GM21515 (cell line): ENCODE results near the gene GCC2.
"Not testable (repeated sequence)": the region's sequence is repeated elsewhere in the genome, so short reads cannot be mapped to it uniquely, and the experiment has no call there.

Experiments
- ATAC-seq: cut with Tn5 transposase; IDR thresholded peaks from one replicate; pipeline ENCODE4 v1.9.1; 2021; ENCODE audit not compliant: unreplicated experiment

Gene GCC2

GRCh38 chr2:108448678-108449409 is at the start of gene GCC2:
Gene GCC2 (plus strand): TSS chr2:108449206. CDS start chr2:108449275, 69 bp downstream.
- peak; percentile 100 for ATAC-seq

GRCh38 chr2:108399479-108399878 is 49.5 kb upstream of the GCC2 start:
- ATAC-seq = no peak

DNA sequence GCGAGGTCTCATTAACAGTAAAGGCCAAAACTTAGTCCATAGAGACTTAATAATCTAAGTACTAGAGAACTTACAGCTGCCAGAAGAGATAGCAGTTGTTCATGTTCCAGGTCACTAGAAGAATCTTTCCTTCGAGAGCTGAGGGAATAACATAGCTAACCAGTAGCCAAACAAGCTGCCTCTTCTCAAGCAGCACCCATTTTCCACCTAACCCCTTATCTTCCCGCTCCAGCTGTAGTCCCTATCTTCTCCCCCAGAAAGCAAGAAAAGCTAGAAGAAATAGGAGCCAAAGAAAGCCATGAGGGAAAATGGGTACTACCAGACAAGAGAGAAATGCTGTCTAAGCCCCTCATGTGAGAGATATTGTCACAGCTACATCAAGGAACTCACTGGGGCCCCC is 47.2 kb upstream of the GCC2 start:
- no peak for ATAC-seq

- ATAC-seq = no peak
Measured at GRCh38 chr2:108403494-108403893, 45.5 kb upstream of the GCC2 start.

GRCh38 chr2:108404784-108405397 is 44.1 kb upstream of the GCC2 start:
- ATAC-seq = no peak

GRCh38 chr2:108407864-108408729 is 40.9 kb upstream of the GCC2 start:
- no peak for ATAC-seq

DNA sequence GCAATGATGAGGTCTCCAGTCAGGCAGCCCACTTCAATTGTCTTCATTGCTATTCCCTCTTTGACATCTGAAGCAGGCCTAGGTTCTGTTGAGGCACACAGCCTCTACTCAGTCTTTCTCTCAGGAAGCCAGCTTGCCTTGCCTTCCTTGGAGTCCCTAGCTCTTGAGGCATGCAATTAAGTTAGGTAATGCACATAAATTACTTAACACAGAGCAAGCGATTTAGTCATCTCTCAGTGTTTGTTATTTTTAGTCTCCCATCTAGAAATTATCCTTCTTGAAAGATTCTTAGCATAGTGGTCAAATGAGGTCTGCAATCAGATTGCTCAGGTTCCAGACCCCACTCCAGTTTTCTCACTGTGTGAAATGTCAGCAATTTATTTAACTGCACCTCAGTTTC is 39.2 kb upstream of the GCC2 start:
- no peak for ATAC-seq

GRCh38 chr2:108412995-108413710 is 35.9 kb upstream of the GCC2 start:
- no peak for ATAC-seq

GRCh38 chr2:108413711-108414095 is 35.3 kb upstream of the GCC2 start:
- no peak for ATAC-seq

DNA sequence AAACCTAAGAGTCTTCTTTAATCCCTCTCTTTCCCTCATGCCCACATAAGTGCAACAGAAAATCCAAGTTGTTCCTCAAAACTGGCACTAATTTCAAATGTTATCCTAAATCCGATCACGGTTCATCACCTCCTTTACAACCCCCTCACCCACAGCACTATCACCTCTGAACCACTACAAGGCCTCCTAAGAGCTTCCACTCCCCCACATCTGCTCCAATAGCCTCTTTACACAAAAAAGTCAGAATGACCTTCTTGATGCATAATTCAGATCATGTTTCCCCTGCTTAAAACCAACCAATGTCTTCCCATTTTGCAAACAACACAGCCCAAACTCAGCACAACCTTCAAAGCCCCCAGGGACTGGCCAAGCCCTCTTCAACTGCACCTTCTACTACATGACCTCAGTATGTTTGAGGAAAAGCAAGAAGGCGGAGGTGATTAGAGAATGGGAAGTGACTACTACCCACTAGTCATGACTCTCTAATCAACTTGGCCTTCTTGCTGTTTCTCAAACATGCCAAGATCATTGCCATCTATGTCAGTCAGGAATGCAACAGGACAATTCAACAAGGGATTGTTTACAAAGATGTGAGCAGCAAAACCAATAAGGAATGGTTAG is 34.6 kb upstream of the GCC2 start:
- no peak for ATAC-seq

- no peak for ATAC-seq
Measured at GRCh38 chr2:108414945-108415344, 34.1 kb upstream of the GCC2 start.

GRCh38 chr2:108417254-108417653 is 31.8 kb upstream of the GCC2 start:
- ATAC-seq = no peak

- no peak for ATAC-seq
Measured at GRCh38 chr2:108418416-108418815, 30.6 kb upstream of the GCC2 start.

GRCh38 chr2:108423067-108423466 is 25.9 kb upstream of the GCC2 start:
- ATAC-seq = no peak

DNA sequence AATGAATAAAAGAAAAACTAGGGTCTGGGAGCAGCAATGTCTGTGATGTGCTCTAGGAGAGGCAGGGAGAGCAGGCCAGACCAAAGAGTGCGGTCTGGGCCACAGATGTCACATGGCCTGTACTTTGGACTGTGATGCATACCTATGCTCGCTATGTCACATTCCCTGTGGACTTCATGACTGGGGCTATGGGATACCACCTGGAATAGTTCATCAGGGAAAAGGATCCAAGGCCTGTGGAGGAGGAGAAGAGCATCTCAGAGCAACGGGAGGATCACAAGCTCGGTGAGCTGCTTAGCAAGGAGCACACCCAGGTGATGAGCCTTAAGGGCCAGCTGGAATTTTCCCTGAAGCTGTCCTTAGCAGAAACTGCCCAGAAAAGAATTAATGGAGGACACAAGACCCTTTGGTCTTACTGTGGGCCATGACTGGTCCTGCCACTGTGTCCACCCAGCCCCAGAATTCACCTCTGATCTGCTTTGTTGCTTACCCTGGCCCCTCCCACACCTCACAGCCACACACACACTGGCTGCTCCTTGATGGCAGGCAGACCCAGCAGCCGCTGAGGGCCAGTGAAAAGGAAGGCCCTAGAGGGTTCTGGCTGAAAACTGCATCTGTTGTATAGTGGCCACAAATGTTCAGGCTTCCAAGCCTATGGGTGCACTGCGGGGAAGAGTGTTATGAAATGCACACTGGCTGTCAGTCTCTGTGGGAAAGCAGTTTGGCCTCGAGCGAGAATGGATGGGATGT is 25.3 kb upstream of the GCC2 start:
- ATAC-seq = no peak

GRCh38 chr2:108428286-108429009 is 20.6 kb upstream of the GCC2 start:
- ATAC-seq = no peak

GRCh38 chr2:108435578-108435977 is 13.4 kb upstream of the GCC2 start:
- not testable (repeated sequence) for ATAC-seq

GRCh38 chr2:108436976-108437375 is 12.0 kb upstream of the GCC2 start:
- no peak for ATAC-seq

GRCh38 chr2:108441712-108442111 is 7.3 kb upstream of the GCC2 start:
- ATAC-seq = no peak
